ENCODE measurements around the gene UNC45A.

The UNC45A gene

GRCh38 chr15:90968434-90968833 lies 33.3 kb downstream of the UNC45A start:
- no peak for DNase-seq

- DNase-seq = no peak
Measured at GRCh38 chr15:90970274-90970673, 35.2 kb downstream of the UNC45A start.

GRCh38 chr15:90972133-90972532 lies 37.0 kb downstream of the UNC45A start:
- DNase-seq = no peak

GRCh38 chr15:90974216-90974615 lies 39.1 kb downstream of the UNC45A start:
- no peak for DNase-seq

GRCh38 chr15:90979582-90979981 lies 44.5 kb downstream of the UNC45A start:
- no peak for DNase-seq

- DNase-seq = no peak
Measured at GRCh38 chr15:90981681-90982080, 46.6 kb downstream of the UNC45A start.

GRCh38 chr15:90982135-90982534 lies 47.0 kb downstream of the UNC45A start:
- DNase-seq = no peak

- no peak for DNase-seq
Measured at GRCh38 chr15:90986790-90987507, 51.9 kb downstream of the UNC45A start.

GRCh38 chr15:90987561-90988141 lies 52.6 kb downstream of the UNC45A start:
- no peak for DNase-seq

- DNase-seq = no peak
Measured at GRCh38 chr15:90988296-90988695, 53.2 kb downstream of the UNC45A start.

- DNase-seq = no peak
Measured at GRCh38 chr15:90989040-90989768, 54.1 kb downstream of the UNC45A start.

GRCh38 chr15:90990446-90990845 lies 55.4 kb downstream of the UNC45A start:
- DNase-seq = no peak

GRCh38 chr15:90991587-90992285 lies 56.7 kb downstream of the UNC45A start:
- DNase-seq = no peak

- peak; percentile 27 for DNase-seq
Measured at GRCh38 chr15:90994059-90994416, 59.0 kb downstream of the UNC45A start.

GRCh38 chr15:90994417-90995311 lies 59.6 kb downstream of the UNC45A start, which contains the start of gene PRC1:
Gene PRC1 (minus strand): TSS chr15:90994535. CDS start chr15:90994417, 118 bp downstream.
- peak; percentile 96 for DNase-seq

- no peak for DNase-seq
Measured at GRCh38 chr15:90998737-90999136, 63.7 kb downstream of the UNC45A start.

- DNase-seq = no peak
Measured at GRCh38 chr15:91001209-91001608, 66.1 kb downstream of the UNC45A start.
